H9 (cell line): ENCODE results near the gene SLC33A1. TPM values are rescaled to one million over a fixed set of nuclear protein-coding genes. Genes with fewer than 3 reads are reported as not detected.

Experiments
- DNase-seq: peaks from one replicate; pipeline ENCODE4 v3.0.0-alpha.2; 2017
- H2AFZ ChIP-seq: one replicate; pipeline ENCODE4 v1.6.1; 2013; ENCODE audit warnings: mild to moderate bottlenecking, low read length, control low read depth, moderate library complexity
- H2AK5ac ChIP-seq: 2 replicates; pipeline ENCODE4 v1.6.1; 2013; ENCODE audit warnings: low read length, control low read depth, mixed read lengths; ENCODE audit not compliant: insufficient read length
- H2BK120ac ChIP-seq: one replicate; pipeline ENCODE4 v1.6.1; 2013; ENCODE audit warnings: low read depth, mild to moderate bottlenecking, low read length, control low read depth, inconsistent platforms; ENCODE audit not compliant: poor library complexity, severe bottlenecking
- H2BK12ac ChIP-seq: 2 replicates; pipeline ENCODE4 v1.6.1; 2013; ENCODE audit warnings: low read length, control low read depth, mixed read lengths, low read depth; ENCODE audit not compliant: insufficient read length
- H2BK15ac ChIP-seq: 2 replicates; pipeline ENCODE4 v1.6.1; 2013; ENCODE audit warnings: low read depth, low read length, control low read depth
- H2BK20ac ChIP-seq: one replicate; pipeline ENCODE4 v1.6.1; 2013; ENCODE audit warnings: low read depth, mild to moderate bottlenecking, low read length, control low read depth, inconsistent platforms; ENCODE audit not compliant: poor library complexity, severe bottlenecking
- H2BK5ac ChIP-seq: 2 replicates; pipeline ENCODE4 v1.6.1; 2013; ENCODE audit warnings: low read length, control low read depth, mixed read lengths; ENCODE audit not compliant: insufficient read length
- H3K14ac ChIP-seq: 2 replicates; pipeline ENCODE4 v1.6.1; 2013; ENCODE audit warnings: low read length, control low read depth; ENCODE audit not compliant: insufficient read depth
- H3K18ac ChIP-seq: 2 replicates; pipeline ENCODE4 v1.6.1; 2013; ENCODE audit warnings: low read depth, mild to moderate bottlenecking, mixed read lengths, low read length, control low read depth; ENCODE audit not compliant: insufficient read length
- H3K23ac ChIP-seq: 2 replicates; pipeline ENCODE4 v1.6.1; 2013; ENCODE audit warnings: low read length, control low read depth, mixed read lengths, low read depth; ENCODE audit not compliant: insufficient read length
- H3K23me2 ChIP-seq: 2 replicates; pipeline ENCODE4 v1.6.1; 2013; ENCODE audit warnings: low read depth, mild to moderate bottlenecking, mixed read lengths, low read length, control low read depth; ENCODE audit not compliant: insufficient read length, poor library complexity, severe bottlenecking
- H3K27ac ChIP-seq: 2 replicates; pipeline ENCODE4 v1.5.1; 2013; ENCODE audit warnings: low read length, control low read depth, mixed read lengths, low read depth; ENCODE audit not compliant: insufficient read length
- H3K27me3 ChIP-seq: 2 replicates; pipeline ENCODE4 v1.6.1; 2013; ENCODE audit warnings: low read length, control low read depth, inconsistent platforms; ENCODE audit not compliant: insufficient read depth
- H3K4ac ChIP-seq: 2 replicates; pipeline ENCODE4 v1.6.1; 2013; ENCODE audit warnings: low read depth, mild to moderate bottlenecking, control low read depth, inconsistent platforms, low read length, moderate library complexity
- H3K4me1 ChIP-seq: 2 replicates; pipeline ENCODE4 v1.6.1; 2013; ENCODE audit warnings: low read length, control low read depth, inconsistent platforms; ENCODE audit not compliant: insufficient read depth
- H3K4me2 ChIP-seq: 2 replicates; pipeline ENCODE4 v1.6.1; 2013; ENCODE audit warnings: low read length, control low read depth, mixed read lengths; ENCODE audit not compliant: insufficient read length, insufficient read depth
- H3K56ac ChIP-seq: 2 replicates; pipeline ENCODE4 v1.6.1; 2013; ENCODE audit warnings: low read depth, mild to moderate bottlenecking, mixed read lengths, low read length, control low read depth; ENCODE audit not compliant: insufficient read length
- H3K79me1 ChIP-seq: 2 replicates; pipeline ENCODE4 v1.6.1; 2013; ENCODE audit warnings: low read depth, mild to moderate bottlenecking, moderate library complexity, low read length, control low read depth, inconsistent platforms; ENCODE audit not compliant: insufficient read depth, poor library complexity, severe bottlenecking
- H3K79me2 ChIP-seq: 2 replicates; pipeline ENCODE4 v1.6.1; 2013; ENCODE audit warnings: low read length, control low read depth, inconsistent platforms; ENCODE audit not compliant: insufficient read depth
- H3K9ac ChIP-seq: 2 replicates; pipeline ENCODE4 v1.6.1; 2013; ENCODE audit warnings: low read length, control low read depth, mixed read lengths; ENCODE audit not compliant: insufficient read length; ENCODE audit errors: extremely low read depth
- H3K9me3 ChIP-seq: one replicate; pipeline ENCODE4 v1.6.1; 2013; ENCODE audit warnings: low read depth, low read length, inconsistent platforms; ENCODE audit not compliant: control insufficient read depth
- H3T11ph ChIP-seq: one replicate; pipeline ENCODE4 v1.6.1; 2013; ENCODE audit warnings: mild to moderate bottlenecking, low read length, control low read depth, inconsistent platforms
- H4K20me1 ChIP-seq: one replicate; pipeline ENCODE4 v1.6.1; 2013; ENCODE audit not compliant: control insufficient read depth, insufficient read length, insufficient read depth
- H4K5ac ChIP-seq: 2 replicates; pipeline ENCODE4 v1.6.1; 2013; ENCODE audit warnings: low read depth, mild to moderate bottlenecking, mixed read lengths, low read length, control low read depth; ENCODE audit not compliant: insufficient read length
- H4K8ac ChIP-seq: replicated peaks from 2 replicates; pipeline ENCODE4 v1.6.1; 2013; ENCODE audit warnings: low read length, control low read depth, mixed read lengths, low read depth; ENCODE audit not compliant: insufficient read length
- H4K91ac ChIP-seq: 2 replicates; pipeline ENCODE4 v1.6.1; 2013; ENCODE audit warnings: low read depth, mild to moderate bottlenecking, moderate library complexity, mixed read lengths, low read length, control low read depth; ENCODE audit not compliant: insufficient read length
- H3K27ac Mint-ChIP-seq, 3 experiments: 2 replicates in 2 of 3; 3 replicates in 1 of 3; pipeline ENCODE4 v1.8.0; 2020 to 2021; ENCODE audit warnings: mixed read lengths in 3 of 3, mild to moderate bottlenecking in 1 of 3, moderate library complexity in 1 of 3
- H3K27me3 Mint-ChIP-seq: 2 replicates; pipeline ENCODE4 v1.8.0; 2021; ENCODE audit warnings: low read depth, mild to moderate bottlenecking, moderate library complexity, mixed read lengths
- H3K36me3 Mint-ChIP-seq, 3 experiments: 2 replicates in 2 of 3; 3 replicates in 1 of 3; pipeline ENCODE4 v1.8.0; 2020 to 2021; ENCODE audit warnings: low read depth in 3 of 3, mixed read lengths in 3 of 3; ENCODE audit not compliant: insufficient read depth in 1 of 3
- H3K4me1 Mint-ChIP-seq, 2 experiments: 2 replicates each; pipeline ENCODE4 v1.8.0; 2020; ENCODE audit warnings: mixed read lengths in 2 of 2
- H3K4me3 Mint-ChIP-seq, 2 experiments: 2 replicates in 1 of 2; 3 replicates in 1 of 2; pipeline ENCODE4 v1.8.0; 2020 to 2021; ENCODE audit warnings: mild to moderate bottlenecking in 2 of 2, mixed read lengths in 2 of 2, moderate library complexity in 1 of 2
- H3K9me3 Mint-ChIP-seq, 2 experiments: 2 replicates in 1 of 2; 3 replicates in 1 of 2; pipeline ENCODE4 v1.8.0; 2020; ENCODE audit warnings: mild to moderate bottlenecking in 2 of 2, mixed read lengths in 2 of 2, moderate library complexity in 1 of 2
- CTCF ChIP-seq: fragments of 200-600 bp; sonication (generic); conservative IDR thresholded peaks from 3 replicates; pipeline ENCODE4 v1.8.0; 2021; ENCODE audit warnings: antibody characterized with exemption, mild to moderate bottlenecking
- WGBS: extraction: QIAGEN DNeasy Blood & Tissue Kit; methylation state at CpG from one replicate; pipeline ENCODE4 v1.1.7; 2013; ENCODE audit warnings: missing lambda C conversion rate, low lambda C conversion rate, mixed read lengths; ENCODE audit not compliant: insufficient read length; ENCODE audit errors: extremely low coverage; 5-methylcytosine and 5-hydroxymethylcytosine counted together
- total RNA-seq: library from RNA; stranded (reverse); gene quantifications from 2 replicates; pipeline ENCODE4 v1.2.1, GENCODE V29; 2021

SLC33A1 gene
- total RNA-seq, 1 experiment from 2014 or later = 15.0 TPM

DNA sequence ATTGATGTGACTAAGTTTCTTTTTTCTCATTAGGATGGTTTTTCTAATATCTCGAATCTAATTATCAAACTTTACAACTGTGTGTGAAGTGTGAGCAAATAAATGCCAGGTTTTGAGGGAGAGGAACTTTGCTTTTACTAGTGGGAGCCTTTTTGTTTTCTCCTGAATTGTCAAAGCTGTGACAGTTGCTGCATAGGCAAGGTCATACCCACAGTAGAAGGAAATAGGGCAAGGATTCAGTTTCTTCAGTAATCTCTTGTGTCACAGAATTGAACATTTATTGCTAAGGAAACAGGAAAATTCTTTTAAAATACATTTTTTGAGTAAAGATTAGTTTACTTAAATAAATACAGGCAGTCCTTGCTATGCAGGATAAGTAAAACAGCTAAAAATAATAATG is 35.7 kb upstream of the SLC33A1 start:
- no peak overlapping the region for H3T11ph ChIP-seq
- peaks cover 16% of the 10 kb centered on the region; the same call in 1 of the 2 replicates for H3K79me2 ChIP-seq
- no CpG with 5 or more reads among the region's 1 CpG for WGBS
- H3K23ac ChIP-seq = no peak overlapping the region
- H2BK12ac ChIP-seq = no peak overlapping the region
- H3K9me3 ChIP-seq = no peaks in the 10 kb centered on the region
- H3K4ac ChIP-seq = no peak overlapping the region
- H3K4me1 ChIP-seq = no peaks in the 10 kb centered on the region; the same call in 1 of the 2 replicates
- Mint-ChIP-seq H3K36me3 (peaks cover 11 to 18% (median 16%) of the 10 kb centered on the region in 3 experiments; a peak in 6 of 7 replicates), H3K27me3 (no peaks in the 10 kb centered on the region), H3K9me3 (no peaks in the 10 kb centered on the region), H3K4me1 (peaks cover 13 to 15% of the 10 kb centered on the region in 2 experiments), H3K27ac (peak overlapping the region in 1 of 3 experiments; percentile 81; a peak in 1 of 7 replicates), H3K4me3 (no peak overlapping the region)
- no peaks in the 10 kb centered on the region for H3K27me3 ChIP-seq
- H3K14ac ChIP-seq = no peak overlapping the region
- no peak overlapping the region for H4K91ac ChIP-seq
- TF ChIP-seq CTCF = no peak
- no peak overlapping the region for H2BK20ac ChIP-seq
- no peak overlapping the region for H2AFZ ChIP-seq
- no peak for DNase-seq
- H2BK120ac ChIP-seq = no peak overlapping the region
- H3K9ac ChIP-seq = no peak overlapping the region
- no peak overlapping the region for H4K5ac ChIP-seq
- no peak overlapping the region for H4K8ac ChIP-seq
- H3K79me1 ChIP-seq = peaks cover 15% of the 10 kb centered on the region
- no peak overlapping the region for H3K56ac ChIP-seq
- no peak overlapping the region for H3K4me2 ChIP-seq
- no peak overlapping the region for H3K18ac ChIP-seq
- H3K23me2 ChIP-seq = no peaks in the 10 kb centered on the region
- no peak overlapping the region for H2BK5ac ChIP-seq
- no peak overlapping the region for H2AK5ac ChIP-seq
- H3K27ac ChIP-seq = no peak overlapping the region
- no peaks in the 10 kb centered on the region for H4K20me1 ChIP-seq
- no peak overlapping the region for H2BK15ac ChIP-seq
